Right cardiac atrium (tissue), 5 donors: ENCODE measurements around the gene C10orf95. TPM values are rescaled to one million over a fixed set of nuclear protein-coding genes. Genes with fewer than 3 reads are reported as not detected.

Experiments
- ATAC-seq, 2 donors: fragments of 200-7000 bp; cut with Tn5 transposase; one replicate each; pipeline versions ENCODE4 v1.8.0 to v1.9.1; 2020; ENCODE audit warnings: moderate library complexity in 2 of 2, mild to moderate bottlenecking in 1 of 2
- DNase-seq, 3 donors: peaks; one replicate each; pipeline ENCODE4 v3.0.0-alpha.2; 2020
- H3K27ac ChIP-seq: one replicate; pipeline ENCODE4 v1.5.1; 2013; ENCODE audit warnings: mild to moderate bottlenecking, low read length, control low read depth, moderate library complexity
- H3K27me3 ChIP-seq: one replicate; pipeline ENCODE4 v1.6.1; 2013; ENCODE audit not compliant: control insufficient read depth, insufficient read depth
- H3K4me1 ChIP-seq: one replicate; pipeline ENCODE4 v1.6.1; 2013; ENCODE audit warnings: low read length; ENCODE audit not compliant: control insufficient read depth, insufficient read depth
- H3K4me3 ChIP-seq: one replicate; pipeline ENCODE4 v1.5.1; 2013; ENCODE audit warnings: low read length, control low read depth
- H3K9me3 ChIP-seq: one replicate; pipeline ENCODE4 v1.6.1; 2013; ENCODE audit warnings: low read length; ENCODE audit not compliant: control insufficient read depth
- WGBS: extraction: QIAGEN DNeasy Blood & Tissue Kit; methylation state at CpG from one replicate; pipeline ENCODE4 v1.1.7; 2013; 5-methylcytosine and 5-hydroxymethylcytosine counted together
- intact Hi-C, 4 donors: fragments of 100-400 bp; cut with DNase I; formaldehyde crosslinking; loops; one replicate each; pipeline versions ENCODE4 v1.11.0 to v1.14.0; 2022 to 2023
- polyA plus RNA-seq: library from polyadenylated mRNA; stranded (reverse); fragments of 200-250 nt; gene quantifications from one replicate; pipeline ENCODE4 v1.2.3, GENCODE V29; 2013
- total RNA-seq, 4 donors: library from RNA; stranded (reverse); fragmentation: NEBNext Ultra II Directional; extraction: Animal tissue kit (Norgen Biotek cat#: 25700); gene quantifications; one replicate each; pipeline ENCODE4 v1.2.1, GENCODE V29; 2021
- donor health status: healthy with polysubstance abuse.
- donor health status: DM: no; HTN: yes; CAD: no.
- donor health status: DM: no; HTN: no; CAD: no.
- donor health status: DM: no; HTN: yes; CAD: no; lungs with severe emphysema.
- donor health status: DM: yes; HTN: yes; CAD: no.

The C10orf95 gene
- total and polyA plus RNA-seq, 5 donors: 0.09 TPM; not detected in 4

- DNase-seq (no peak), ATAC-seq (no peak)
- WGBS: 80% methylated on average over 13 of the region's 13 CpGs
- no peaks in the 10 kb centered on the region for H3K9me3 ChIP-seq
- H3K4me3 ChIP-seq: no peak overlapping the region
- no peaks in the 10 kb centered on the region for H3K4me1 ChIP-seq
- no peaks in the 10 kb centered on the region for H3K27me3 ChIP-seq
- H3K27ac ChIP-seq: no peak overlapping the region
- intact Hi-C loops: loop anchor here in 1 of 4 donors (10.0 kb wide), 1 partner anchor 177 kb away; no protein-coding TSS in a partner anchor
Measured at GRCh38 chr10:102407425-102408130, 43.8 kb downstream of the C10orf95 start.

GRCh38 chr10:102406815-102407214 lies 44.5 kb downstream of the C10orf95 start:
- WGBS: 98% methylated on average over 2 of the region's 2 CpGs

GRCh38 chr10:102405632-102406031 lies 45.7 kb downstream of the C10orf95 start:
- Histone ChIP-seq H3K4me1 (no peaks in the 10 kb centered on the region), H3K27me3 (no peaks in the 10 kb centered on the region), H3K9me3 (no peaks in the 10 kb centered on the region), H3K4me3 (no peak overlapping the region), H3K27ac (no peak overlapping the region)
- ATAC-seq (no peak), DNase-seq (no peak)
- 84% methylated on average over 6 of the region's 6 CpGs for WGBS
- intact Hi-C loops: loop anchor here in 1 of 4 donors (10.0 kb wide), 1 partner anchor 179 kb away; no protein-coding TSS in a partner anchor

More at GRCh38 chr10:102406815-102407214, 44.5 kb downstream of the C10orf95 start:
- no peak for ATAC-seq
- DNase-seq: no peak
- Histone ChIP-seq H3K4me3 (no peak overlapping the region), H3K27me3 (no peaks in the 10 kb centered on the region), H3K27ac (no peak overlapping the region), H3K9me3 (no peaks in the 10 kb centered on the region), H3K4me1 (no peaks in the 10 kb centered on the region)
- intact Hi-C loops: loop anchor here in 1 of 4 donors (10.0 kb wide), 1 partner anchor 178 kb away; no protein-coding TSS in a partner anchor

- ATAC-seq (no peak), DNase-seq (no peak)
- no peaks in the 10 kb centered on the region for H3K9me3 ChIP-seq
- H3K27ac ChIP-seq: no peak overlapping the region
- 81% methylated on average over 19 of the region's 19 CpGs for WGBS
- no peak overlapping the region for H3K4me3 ChIP-seq
- no peaks in the 10 kb centered on the region for H3K4me1 ChIP-seq
- intact Hi-C loops: loop anchor here in 1 of 4 donors (10.0 kb wide), 1 partner anchor 180 kb away; no protein-coding TSS in a partner anchor
- no peaks in the 10 kb centered on the region for H3K27me3 ChIP-seq
Measured at GRCh38 chr10:102405108-102405571, 46.2 kb downstream of the C10orf95 start.

GRCh38 chr10:102404361-102405107 lies 46.8 kb downstream of the C10orf95 start:
- ATAC-seq: no peak
- Histone ChIP-seq H3K9me3 (no peaks in the 10 kb centered on the region), H3K4me3 (no peak overlapping the region), H3K27me3 (no peaks in the 10 kb centered on the region), H3K4me1 (no peaks in the 10 kb centered on the region), H3K27ac (no peak overlapping the region)
- peak in 1 of 3 donors; percentile 41 for DNase-seq
- intact Hi-C loops: loop anchor here in 2 of 4 donors (5.0 to 10.0 kb wide), 2 partner anchors 73 to 180 kb away; no protein-coding TSS in a partner anchor
- 89% methylated on average over 17 of the region's 17 CpGs for WGBS

GRCh38 chr10:102403115-102403514 lies 48.2 kb downstream of the C10orf95 start:
- Histone ChIP-seq H3K4me3 (no peak overlapping the region), H3K27me3 (no peaks in the 10 kb centered on the region), H3K9me3 (no peaks in the 10 kb centered on the region), H3K27ac (no peak overlapping the region), H3K4me1 (no peaks in the 10 kb centered on the region)
- 88% methylated on average over 13 of the region's 13 CpGs for WGBS
- no peak for ATAC-seq
- intact Hi-C loops: loop anchor here in 2 of 4 donors (5.0 to 10.0 kb wide), 2 partner anchors 74 to 182 kb away; no protein-coding TSS in a partner anchor
- no peak for DNase-seq

- Histone ChIP-seq H3K4me1 (no peaks in the 10 kb centered on the region), H3K9me3 (no peaks in the 10 kb centered on the region), H3K4me3 (no peak overlapping the region), H3K27ac (no peak overlapping the region), H3K27me3 (no peaks in the 10 kb centered on the region)
- ATAC-seq (no peak), DNase-seq (no peak)
- WGBS: 87% methylated on average over 5 of the region's 5 CpGs
- intact Hi-C loops: loop anchor here in 2 of 4 donors (5.0 to 10.0 kb wide), 2 partner anchors 75 to 182 kb away; no protein-coding TSS in a partner anchor
Measured at GRCh38 chr10:102402512-102402896, 48.8 kb downstream of the C10orf95 start.

GRCh38 chr10:102401735-102402511 lies 49.4 kb downstream of the C10orf95 start:
- Histone ChIP-seq H3K27me3 (no peaks in the 10 kb centered on the region), H3K9me3 (no peaks in the 10 kb centered on the region), H3K4me1 (no peaks in the 10 kb centered on the region), H3K27ac (no peak overlapping the region), H3K4me3 (no peak overlapping the region)
- intact Hi-C loops: loop anchor here in 2 of 4 donors (5.0 to 10.0 kb wide), 2 partner anchors 75 to 183 kb away; no protein-coding TSS in a partner anchor
- DNase-seq (peak in 1 of 3 donors; percentile 56), ATAC-seq (no peak)
- WGBS: 86% methylated on average over 18 of the region's 18 CpGs

GRCh38 chr10:102401342-102401654 lies 50.0 kb downstream of the C10orf95 start:
- no peak overlapping the region for H3K27ac ChIP-seq
- H3K9me3 ChIP-seq: no peaks in the 10 kb centered on the region
- ATAC-seq (no peak), DNase-seq (peak in 1 of 3 donors; percentile 43)
- no peak overlapping the region for H3K4me3 ChIP-seq
- intact Hi-C loops: loop anchor here in 2 of 4 donors (5.0 to 10.0 kb wide), 2 partner anchors 76 to 184 kb away; no protein-coding TSS in a partner anchor
- H3K4me1 ChIP-seq: peaks cover 1% of the 10 kb centered on the region
- 92% methylated on average over 8 of the region's 8 CpGs for WGBS
- H3K27me3 ChIP-seq: no peaks in the 10 kb centered on the region

GRCh38 chr10:102400598-102401341 lies 50.6 kb downstream of the C10orf95 start:
- Histone ChIP-seq H3K4me3 (no peak overlapping the region), H3K4me1 (peaks cover 2% of the 10 kb centered on the region), H3K9me3 (no peaks in the 10 kb centered on the region), H3K27me3 (no peaks in the 10 kb centered on the region), H3K27ac (no peak overlapping the region)
- WGBS: 91% methylated on average over 22 of the region's 22 CpGs
- intact Hi-C loops: loop anchor here in 2 of 4 donors (5.0 to 10.0 kb wide), 2 partner anchors 77 to 184 kb away; no protein-coding TSS in a partner anchor
- DNase-seq (peak in 2 of 3 donors; percentile 56 to 74), ATAC-seq (no peak)
